Nephron (organoid): ENCODE data around the gene FKRP.
"Not testable (repeated sequence)": the region's sequence is repeated elsewhere in the genome, so short reads cannot be mapped to it uniquely, and the experiment has no call there.

Source experiments
- H3K27ac Mint-ChIP-seq, 3 experiments: 2 replicates each; pipeline ENCODE4 v1.8.0; 2020; ENCODE audit warnings: mixed read lengths in 3 of 3, mild to moderate bottlenecking in 2 of 3, moderate library complexity in 1 of 3
- H3K27me3 Mint-ChIP-seq: 2 replicates; pipeline ENCODE4 v1.8.0; 2021; ENCODE audit warnings: low read depth, mild to moderate bottlenecking, moderate library complexity, mixed read lengths
- H3K36me3 Mint-ChIP-seq: 2 replicates; pipeline ENCODE4 v1.8.0; 2020; ENCODE audit warnings: low read depth, mixed read lengths
- H3K4me1 Mint-ChIP-seq: 2 replicates; pipeline ENCODE4 v1.8.0; 2020; ENCODE audit warnings: mixed read lengths
- H3K4me3 Mint-ChIP-seq, 3 experiments: 2 replicates each; pipeline ENCODE4 v1.8.0; 2020; ENCODE audit warnings: mild to moderate bottlenecking in 3 of 3, mixed read lengths in 3 of 3, moderate library complexity in 2 of 3
- H3K9me3 Mint-ChIP-seq: 2 replicates; pipeline ENCODE4 v1.8.0; 2020; ENCODE audit warnings: mixed read lengths
- CTCF ChIP-seq, 3 experiments: fragments of 200-600 bp; sonication (generic); IDR thresholded peaks; one replicate each; pipeline ENCODE4 v1.5.0; 2021; ENCODE audit warnings: antibody characterized with exemption in 3 of 3; ENCODE audit not compliant: unreplicated experiment in 3 of 3

Gene FKRP

GRCh38 chr19:46755853-46756543 lies 10.1 kb downstream of the FKRP start:
- H3K36me3 Mint-ChIP-seq: peaks cover 33% of the 10 kb centered on the region
- no peaks in the 10 kb centered on the region for H3K9me3 Mint-ChIP-seq
- no peak for TF ChIP-seq CTCF (IDR thresholded peaks at IDR 0.05; ENCODE audit: unreplicated experiment in 3 of 3)
- H3K27ac Mint-ChIP-seq: no peak overlapping the region
- H3K27me3 Mint-ChIP-seq: no peaks in the 10 kb centered on the region
- H3K4me3 Mint-ChIP-seq: no peak overlapping the region
- H3K4me1 Mint-ChIP-seq: peaks cover 13% of the 10 kb centered on the region

DNA sequence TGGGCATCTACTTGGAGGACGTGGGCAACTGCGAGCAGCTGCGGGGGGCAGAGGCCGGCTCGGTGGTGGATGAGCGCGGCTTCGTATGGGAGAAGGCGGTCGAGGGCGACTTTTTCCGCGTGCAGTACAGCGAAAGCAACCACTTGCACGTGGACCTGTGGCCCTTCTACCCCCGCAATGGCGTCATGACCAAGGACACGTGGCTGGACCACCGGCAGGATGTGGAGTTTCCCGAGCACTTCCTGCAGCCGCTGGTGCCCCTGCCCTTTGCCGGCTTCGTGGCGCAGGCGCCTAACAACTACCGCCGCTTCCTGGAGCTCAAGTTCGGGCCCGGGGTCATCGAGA lies 10.7 kb downstream of the FKRP start:
- H3K27me3 Mint-ChIP-seq: no peaks in the 10 kb centered on the region
- no peak overlapping the region for H3K4me3 Mint-ChIP-seq
- H3K27ac Mint-ChIP-seq: no peak overlapping the region
- no peak for TF ChIP-seq CTCF (IDR thresholded peaks at IDR 0.05; ENCODE audit: unreplicated experiment in 3 of 3)
- no peaks in the 10 kb centered on the region for H3K9me3 Mint-ChIP-seq
- H3K4me1 Mint-ChIP-seq: peaks cover 15% of the 10 kb centered on the region
- H3K36me3 Mint-ChIP-seq: peaks cover 33% of the 10 kb centered on the region

DNA sequence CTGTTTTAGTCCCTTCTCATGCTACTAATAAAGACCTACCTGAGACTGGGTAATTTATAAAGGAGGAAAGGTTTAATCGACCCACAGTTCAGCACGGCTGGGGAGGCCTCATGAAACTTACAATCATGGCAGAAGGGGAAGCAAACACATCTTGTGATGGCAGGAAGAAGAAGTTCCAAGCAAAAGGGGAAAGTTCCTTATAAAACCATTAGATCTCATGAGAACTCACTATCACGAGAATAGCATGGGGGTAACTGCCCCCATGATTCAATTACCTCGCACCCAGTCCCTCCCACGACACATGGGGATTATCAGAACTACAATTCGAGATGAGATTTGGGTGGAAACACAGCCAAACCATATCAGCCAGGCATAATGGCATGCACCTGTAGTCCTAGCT lies 13.3 kb downstream of the FKRP start:
- H3K36me3 Mint-ChIP-seq: peaks cover 19% of the 10 kb centered on the region
- H3K9me3 Mint-ChIP-seq: no peaks in the 10 kb centered on the region
- H3K4me1 Mint-ChIP-seq: peaks cover 17% of the 10 kb centered on the region
- H3K27ac Mint-ChIP-seq: peak overlapping the region in 2 of 3 experiments; percentile 78 to 87
- no peaks in the 10 kb centered on the region for H3K27me3 Mint-ChIP-seq
- no peak for TF ChIP-seq CTCF (IDR thresholded peaks at IDR 0.05; ENCODE audit: unreplicated experiment in 3 of 3)
- no peak overlapping the region for H3K4me3 Mint-ChIP-seq

DNA sequence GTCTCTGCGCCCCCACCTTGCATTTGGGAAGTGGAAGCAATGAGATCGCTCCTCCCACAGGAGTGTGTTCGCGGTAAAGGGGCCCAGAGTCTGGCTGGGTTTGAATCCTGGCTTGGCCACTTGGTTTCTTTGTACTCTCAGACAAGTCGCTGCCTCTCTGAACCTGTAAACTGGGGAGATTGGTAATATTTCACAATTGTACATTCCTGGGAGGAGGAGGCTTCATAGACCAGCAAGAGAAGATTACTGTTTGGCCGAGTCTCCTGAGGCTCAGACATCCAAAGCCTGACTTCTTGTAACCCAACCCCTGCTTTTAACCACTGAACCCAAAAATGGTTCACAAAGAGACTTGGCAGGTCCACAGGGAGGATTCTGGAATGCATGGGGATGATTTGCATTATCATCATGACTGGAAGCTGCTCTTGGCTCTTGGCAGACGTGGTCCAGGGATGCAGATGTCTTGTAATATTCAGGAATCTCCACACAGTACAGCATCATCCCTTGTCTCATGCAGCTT lies 14.0 kb downstream of the FKRP start:
- no peak for TF ChIP-seq CTCF (IDR thresholded peaks at IDR 0.05; ENCODE audit: unreplicated experiment in 3 of 3)
- Mint-ChIP-seq H3K27me3 (no peaks in the 10 kb centered on the region), H3K36me3 (peaks cover 19% of the 10 kb centered on the region), H3K4me1 (peaks cover 17% of the 10 kb centered on the region), H3K9me3 (no peaks in the 10 kb centered on the region), H3K27ac (peak overlapping the region in 2 of 3 experiments; percentile 78 to 87), H3K4me3 (no peak overlapping the region)

DNA sequence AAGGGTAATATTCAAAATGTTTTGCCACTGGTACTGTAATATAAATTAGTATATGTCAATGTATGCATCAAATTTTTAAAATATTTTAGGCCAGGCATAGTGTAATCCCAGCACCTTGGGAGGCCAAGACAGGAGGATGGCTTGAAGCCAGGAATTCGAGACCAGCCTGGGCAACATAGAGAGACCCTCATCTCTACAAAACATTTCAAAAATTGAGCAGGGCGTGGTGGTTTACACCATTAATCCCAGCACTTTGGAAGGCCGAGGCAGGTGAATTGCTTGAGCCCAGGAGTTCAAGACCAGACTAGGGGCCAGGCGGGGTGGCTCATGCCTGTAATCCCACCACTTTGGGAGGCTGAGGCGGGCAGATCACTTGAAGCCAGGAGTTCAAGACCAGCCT lies 14.5 kb downstream of the FKRP start:
- no peak for TF ChIP-seq CTCF (IDR thresholded peaks at IDR 0.05; ENCODE audit: unreplicated experiment in 3 of 3)
- Mint-ChIP-seq H3K4me3 (no peak overlapping the region), H3K4me1 (peaks cover 17% of the 10 kb centered on the region), H3K27ac (peak overlapping the region in 2 of 3 experiments; percentile 78 to 87), H3K27me3 (no peaks in the 10 kb centered on the region), H3K36me3 (peaks cover 15% of the 10 kb centered on the region), H3K9me3 (no peaks in the 10 kb centered on the region)

DNA sequence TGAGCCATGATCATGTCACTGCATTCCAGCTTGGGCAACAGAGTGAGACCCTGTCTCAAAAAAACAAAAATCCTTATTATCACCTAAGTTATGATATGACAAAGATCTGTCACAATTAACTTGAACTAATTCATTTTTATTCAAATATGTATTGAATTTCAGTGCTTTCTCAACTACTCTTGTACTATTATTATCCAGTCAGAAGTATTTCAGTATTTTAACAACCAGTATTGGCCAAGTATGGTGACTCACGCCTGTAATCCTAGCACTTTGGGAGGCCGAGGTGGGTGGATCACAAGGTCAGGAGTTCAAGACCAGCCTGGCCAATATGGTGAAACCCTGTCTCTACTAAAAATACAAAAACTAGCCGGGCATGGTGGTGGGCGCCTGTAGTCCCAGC lies 15.0 kb downstream of the FKRP start:
- H3K9me3 Mint-ChIP-seq, H3K27ac Mint-ChIP-seq, H3K4me3 Mint-ChIP-seq, H3K27me3 Mint-ChIP-seq: not testable (repeated sequence)
- H3K4me1 Mint-ChIP-seq: peaks cover 17% of the 10 kb centered on the region
- H3K36me3 Mint-ChIP-seq: peaks cover 15% of the 10 kb centered on the region
